NB4 (cell line): ENCODE results near the gene CLASP1.
"Not testable (repeated sequence)": the region's sequence is repeated elsewhere in the genome, so short reads cannot be mapped to it uniquely, and the experiment has no call there.

Experiments used
- DNase-seq: peaks from one replicate; pipeline ENCODE4 v3.0.0; 2010; ENCODE audit warnings: low read depth
- H3K4me3 ChIP-seq: one replicate; pipeline ENCODE4 v1.5.1; 2011; ENCODE audit warnings: mild to moderate bottlenecking, low read depth, low read length, moderate library complexity
- MYC ChIP-seq: IDR thresholded peaks from 2 replicates; pipeline ENCODE4 v1.6.1; 2011; ENCODE audit warnings: low read depth, low read length
- POLR2A ChIP-seq: IDR thresholded peaks from 2 replicates; pipeline ENCODE4 v1.6.1; 2011; ENCODE audit warnings: mild to moderate bottlenecking; ENCODE audit not compliant: insufficient read length; ENCODE audit errors: extremely low read depth
- TF ChIP-seq, protein P1 (sequence below): IDR thresholded peaks from 2 replicates; pipeline ENCODE4 v1.6.1; 2011; ENCODE audit warnings: low read depth, low read length
- TF ChIP-seq, protein P2 (sequence below): IDR thresholded peaks from one replicate; pipeline ENCODE4 v1.5.1; 2012; ENCODE audit warnings: low read depth, low read length

CLASP1 gene

DNA sequence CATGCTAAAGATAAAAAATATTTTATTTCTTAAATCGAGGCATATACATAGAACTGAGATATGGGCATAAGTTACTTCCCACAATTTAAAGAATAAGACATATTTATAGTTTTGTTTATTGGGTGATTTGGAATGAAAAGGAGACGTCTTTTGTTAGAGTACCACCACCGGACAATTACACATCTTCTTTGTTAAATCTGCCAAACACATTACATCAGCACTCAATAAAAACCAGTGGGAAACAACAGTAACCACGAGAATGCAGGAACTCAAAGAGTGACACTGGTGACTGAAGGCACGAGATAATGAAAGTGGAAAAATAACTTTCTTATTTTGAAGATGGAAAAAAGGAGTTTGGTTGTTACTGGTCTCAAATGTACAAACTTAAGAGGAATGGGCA lies 271.6 kb downstream of the CLASP1 start:
- H3K4me3 ChIP-seq = no peak overlapping the region
- TF ChIP-seq POLR2A (no peak), MYC (no peak)
- TF ChIP-seq, protein P1, sequence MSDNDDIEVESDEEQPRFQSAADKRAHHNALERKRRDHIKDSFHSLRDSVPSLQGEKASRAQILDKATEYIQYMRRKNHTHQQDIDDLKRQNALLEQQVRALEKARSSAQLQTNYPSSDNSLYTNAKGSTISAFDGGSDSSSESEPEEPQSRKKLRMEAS = no peak
- TF ChIP-seq, protein P2, sequence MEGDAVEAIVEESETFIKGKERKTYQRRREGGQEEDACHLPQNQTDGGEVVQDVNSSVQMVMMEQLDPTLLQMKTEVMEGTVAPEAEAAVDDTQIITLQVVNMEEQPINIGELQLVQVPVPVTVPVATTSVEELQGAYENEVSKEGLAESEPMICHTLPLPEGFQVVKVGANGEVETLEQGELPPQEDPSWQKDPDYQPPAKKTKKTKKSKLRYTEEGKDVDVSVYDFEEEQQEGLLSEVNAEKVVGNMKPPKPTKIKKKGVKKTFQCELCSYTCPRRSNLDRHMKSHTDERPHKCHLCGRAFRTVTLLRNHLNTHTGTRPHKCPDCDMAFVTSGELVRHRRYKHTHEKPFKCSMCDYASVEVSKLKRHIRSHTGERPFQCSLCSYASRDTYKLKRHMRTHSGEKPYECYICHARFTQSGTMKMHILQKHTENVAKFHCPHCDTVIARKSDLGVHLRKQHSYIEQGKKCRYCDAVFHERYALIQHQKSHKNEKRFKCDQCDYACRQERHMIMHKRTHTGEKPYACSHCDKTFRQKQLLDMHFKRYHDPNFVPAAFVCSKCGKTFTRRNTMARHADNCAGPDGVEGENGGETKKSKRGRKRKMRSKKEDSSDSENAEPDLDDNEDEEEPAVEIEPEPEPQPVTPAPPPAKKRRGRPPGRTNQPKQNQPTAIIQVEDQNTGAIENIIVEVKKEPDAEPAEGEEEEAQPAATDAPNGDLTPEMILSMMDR = no peak
- DNase-seq = no peak

DNA sequence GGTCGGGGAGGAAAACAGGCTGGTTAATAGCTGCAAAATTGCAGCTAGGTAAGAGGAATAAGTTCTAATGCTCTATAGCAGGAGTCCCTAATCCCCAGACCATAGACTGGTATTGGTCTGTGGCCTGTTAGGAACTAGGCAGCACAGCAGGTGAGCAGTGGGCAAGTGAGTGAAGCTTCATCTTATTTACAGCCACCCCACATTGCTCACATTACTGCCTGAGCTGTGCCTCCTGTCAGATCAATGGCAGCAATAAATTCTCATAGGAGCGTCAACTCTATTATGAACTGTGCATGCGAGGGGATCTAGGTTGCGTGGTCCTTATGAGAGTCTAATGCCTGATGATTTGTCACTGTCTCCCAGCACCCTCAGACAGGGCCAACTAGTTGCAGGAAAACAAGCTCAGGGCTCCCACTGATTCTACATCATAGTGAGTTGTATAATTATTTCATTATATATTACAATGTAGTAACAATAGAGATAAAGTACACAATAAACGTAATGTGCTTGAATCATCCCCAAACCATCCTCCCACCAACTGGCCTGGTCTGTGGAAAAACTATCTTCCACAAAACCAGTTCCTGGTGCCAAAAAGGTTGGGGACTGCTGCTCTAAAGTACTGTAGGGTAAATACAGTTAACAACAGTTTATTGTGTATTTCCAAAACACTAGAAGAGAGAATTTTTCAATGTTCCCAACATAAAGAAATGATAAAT lies 272.6 kb downstream of the CLASP1 start:
- no peak for DNase-seq
- no peak overlapping the region for H3K4me3 ChIP-seq
- no peak for TF ChIP-seq POLR2A

DNA sequence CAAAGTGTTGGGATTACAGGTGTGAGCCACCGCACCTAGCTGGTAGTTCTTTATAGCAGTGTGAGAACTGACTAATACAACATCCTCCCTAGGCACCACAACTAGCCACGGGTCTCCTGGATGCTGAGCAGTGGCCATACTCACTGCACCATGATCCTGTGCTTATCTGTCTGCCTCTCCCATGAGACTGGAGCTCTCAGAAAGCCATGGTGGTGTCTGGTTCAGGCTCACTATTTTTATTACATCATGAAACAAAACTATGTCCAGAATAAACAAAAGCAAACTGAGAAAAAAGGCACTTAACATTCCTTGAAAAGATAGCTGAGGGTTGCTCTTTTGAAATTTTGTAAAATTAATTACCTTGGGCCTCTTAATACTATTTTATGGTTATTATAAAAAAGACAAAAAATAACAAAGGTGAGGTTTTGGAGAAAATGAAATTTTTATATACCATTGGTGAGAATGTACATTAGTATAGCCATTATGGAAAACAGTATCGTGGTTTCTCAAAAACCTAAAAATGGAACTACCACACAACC lies 273.6 kb downstream of the CLASP1 start:
- H3K4me3 ChIP-seq = no peak overlapping the region
- no peak for TF ChIP-seq MYC
- TF ChIP-seq, protein P1 = no peak
- TF ChIP-seq, protein P2 = no peak
- no peak for TF ChIP-seq POLR2A
- DNase-seq = no peak

DNA sequence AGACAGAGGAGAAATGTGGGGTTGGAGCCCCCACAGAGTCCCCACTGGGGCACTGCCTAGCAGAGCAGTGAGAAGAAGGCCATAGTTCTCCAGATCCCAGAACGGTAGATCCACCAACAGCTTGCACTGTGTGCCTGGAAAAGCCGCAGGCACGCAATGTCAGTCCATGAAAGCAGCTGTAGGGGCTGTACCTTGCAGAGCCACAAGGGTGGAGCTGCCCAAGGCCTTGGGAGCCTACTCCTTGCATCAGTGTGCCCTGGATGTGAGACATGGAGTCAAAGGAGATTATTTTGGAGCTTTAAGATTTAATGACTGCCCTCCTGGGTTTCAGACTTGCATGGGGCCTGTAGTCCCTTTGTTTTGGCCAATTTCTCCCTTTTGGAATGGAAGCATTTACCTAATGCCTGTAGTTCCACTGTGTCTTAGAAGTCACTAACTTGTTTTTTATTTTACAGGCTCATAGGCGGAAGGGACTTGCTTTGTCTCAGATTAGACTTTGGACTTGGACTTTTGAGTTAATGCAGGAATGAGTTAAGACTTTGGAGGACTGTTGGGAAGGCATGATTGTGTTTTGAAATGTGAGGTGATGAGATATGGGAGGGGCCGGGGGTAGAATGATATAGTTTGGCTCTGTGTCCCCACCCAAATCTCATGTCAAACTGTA lies 274.7 kb downstream of the CLASP1 start:
- H3K4me3 ChIP-seq, DNase-seq: not testable (repeated sequence)

DNA sequence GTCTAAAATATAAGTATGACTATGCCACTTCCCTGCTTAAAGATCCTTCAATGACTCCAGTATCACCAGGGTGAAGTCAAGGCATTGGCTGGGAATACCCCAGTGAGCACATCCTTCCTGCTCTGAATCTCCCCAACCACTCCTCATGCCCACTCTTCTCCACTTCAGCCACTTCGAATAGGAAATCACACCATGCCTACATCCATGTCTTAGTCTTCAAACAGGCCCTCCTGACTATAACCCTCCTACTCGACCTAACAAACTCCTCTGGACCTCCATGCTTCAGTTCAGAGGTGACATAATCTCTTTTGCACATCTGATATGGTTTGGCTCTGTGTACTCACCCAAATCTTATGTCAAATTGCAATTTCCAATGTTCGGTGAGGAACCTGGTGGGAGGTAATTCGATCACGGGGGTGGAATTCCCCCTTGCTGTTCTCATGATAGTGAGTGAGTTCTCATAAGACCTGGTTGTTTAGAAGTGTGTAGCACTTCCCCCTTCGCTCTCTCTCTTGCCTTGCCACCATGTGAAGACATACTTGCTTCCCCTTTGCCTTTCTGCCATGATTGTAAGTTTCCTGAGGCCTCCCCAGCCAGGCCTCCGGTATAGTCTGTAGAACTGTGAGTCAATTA lies 276.4 kb downstream of the CLASP1 start:
- DNase-seq = no peak

DNA sequence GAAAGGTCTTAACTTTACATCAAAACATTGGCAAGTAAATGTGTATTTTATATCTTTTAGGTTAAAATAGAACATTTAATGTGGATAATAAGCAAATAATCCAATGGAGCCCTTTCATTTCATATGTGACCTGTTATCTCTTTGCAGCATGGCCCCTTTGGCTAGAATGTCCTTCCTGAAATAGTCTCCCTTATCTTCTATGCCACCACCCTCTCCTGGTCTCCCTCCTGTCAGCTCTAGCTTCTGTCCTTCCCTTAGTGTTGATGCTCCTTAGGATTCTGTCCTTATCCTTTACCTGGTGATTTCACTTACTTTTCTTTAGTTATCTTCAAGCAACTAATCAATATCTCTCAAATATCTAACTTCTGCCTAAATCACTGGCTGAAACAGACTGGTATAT lies 277.2 kb downstream of the CLASP1 start:
- TF ChIP-seq, protein P2 = no peak
- TF ChIP-seq, protein P1 = no peak
- TF ChIP-seq MYC = no peak
- no peak for TF ChIP-seq POLR2A
- H3K4me3 ChIP-seq = no peak overlapping the region
- no peak for DNase-seq

More for the DNA sequence above, 276.4 kb downstream of the CLASP1 start:
- no peak overlapping the region for H3K4me3 ChIP-seq
- TF ChIP-seq, protein P2 = no peak
- TF ChIP-seq POLR2A (no peak), MYC (no peak)
